ENCODE results near the gene SLC9A7. TPM values are rescaled to one million over a fixed set of nuclear protein-coding genes. Genes with fewer than 3 reads are reported as not detected.

The SLC9A7 gene
- total and polyA plus RNA-seq, 2 of the 13 experiments (the other 11 are each of a cell fraction or from before 2014, with no cell fraction given): 5.8 to 7.2 TPM

GRCh38 chrX:46727441-46727840 is 31.5 kb downstream of the SLC9A7 start:
- no peaks in the 10 kb centered on the region for H4K20me1 ChIP-seq (ENCODE audit: insufficient read depth, low read length)
- H3K4me2 ChIP-seq (ENCODE audit: low read depth, low read length): no peak overlapping the region
- H3K36me3 ChIP-seq (replicated peaks in 1 of 2; ENCODE audit: control insufficient read depth in 1 of 2, insufficient read depth in 2 of 2, low read length in 2 of 2): no peaks in the 10 kb centered on the region
- ATAC-seq (no peak), DNase-seq (ENCODE audit: low spot score) (no peak), FAIRE-seq (no peak)
- ChIA-PET CTCF (ENCODE audit: low intra/inter-chr PET ratio, low total read pairs) (no interaction called here), POLR2A (no interaction called here)
- H2AFZ ChIP-seq (ENCODE audit: low read length): no peak overlapping the region
- in situ Hi-C loops (cut with HindIII; ENCODE audit: extremely low pct_ligation_motif_present, low pct_unique_long_range_greater_than_20kb): no loop called here
- BruUV-seq (replicated peaks): no TSS peak
- H3K27me3 ChIP-seq (ENCODE audit: control insufficient read depth in 1 of 2, insufficient read depth in 2 of 2, low read length in 2 of 2): no peaks in the 10 kb centered on the region
- no peak overlapping the region for H3K27ac ChIP-seq (ENCODE audit: extremely low read length, insufficient read depth, low read length)
- H3K9ac ChIP-seq (ENCODE audit: insufficient read depth, low read depth, low read length): no peak overlapping the region
- H3K4me3 ChIP-seq (replicated peaks in 1 of 3; ENCODE audit: insufficient read depth in 1 of 3, low read depth in 2 of 3, low read length in 3 of 3): no peak overlapping the region
- intact Hi-C loops (cut with micrococcal nuclease; ENCODE audit: unreplicated experiment): no loop called here
- no peaks in the 10 kb centered on the region for H3K79me2 ChIP-seq (ENCODE audit: insufficient read depth, low read length)
- 94% methylated on average over 5 of the region's 5 CpGs for WGBS (ENCODE audit: low lambda C conversion rate)
- H3K9me3 ChIP-seq (ENCODE audit: low read length): no peaks in the 10 kb centered on the region
- no peaks in the 10 kb centered on the region for H3K4me1 ChIP-seq (ENCODE audit: insufficient read depth, low read length)
- no peak for TF ChIP-seq GPBP1L1 (CRISPR knock-in tag; IDR thresholded peaks at IDR 0.05)
- TF ChIP-seq KLF6 (CRISPR knock-in tag; IDR thresholded peaks at IDR 0.05): no peak
- no peak for TF ChIP-seq ZNF17 (CRISPR knock-in tag; IDR thresholded peaks at IDR 0.05)
- TF ChIP-seq SSRP1 (CRISPR knock-in tag; IDR thresholded peaks at IDR 0.05): no peak
- no peak for TF ChIP-seq GPN1 (CRISPR knock-in tag; IDR thresholded peaks at IDR 0.05; ENCODE audit: borderline replicate concordance)
- TF ChIP-seq MAX (IDR thresholded peaks at IDR 0.05): no peak
- TF ChIP-seq MIER2 (CRISPR knock-in tag; IDR thresholded peaks at IDR 0.05): no peak
- no peak for TF ChIP-seq ZEB1 (IDR thresholded peaks at IDR 0.05; ENCODE audit: insufficient replicate concordance, low read depth)
- no peak for TF ChIP-seq RXRA (CRISPR knock-in tag; IDR thresholded peaks at IDR 0.05)
- TF ChIP-seq ZNF407 (CRISPR knock-in tag; IDR thresholded peaks at IDR 0.05; ENCODE audit: not compliant biosample characterization): no peak
- TF ChIP-seq ZNF350 (CRISPR knock-in tag; IDR thresholded peaks at IDR 0.05; ENCODE audit: borderline replicate concordance, low read depth): no peak
- no peak for TF ChIP-seq ARNTL (CRISPR knock-in tag; IDR thresholded peaks at IDR 0.05)
- TF ChIP-seq ZSCAN9 (CRISPR knock-in tag; IDR thresholded peaks at IDR 0.05; ENCODE audit: borderline replicate concordance): no peak
- TF ChIP-seq ZNF280D (CRISPR knock-in tag; IDR thresholded peaks at IDR 0.05): no peak

Data from HepG2 (cell line).